K562 (cell line): ENCODE measurements around the gene CENPP. TPM values are rescaled to one million over a fixed set of nuclear protein-coding genes. Genes with fewer than 3 reads are reported as not detected.

ENCODE experiments used
- ARID2 ChIP-seq: fragments of 450-650 bp; IDR thresholded peaks from 2 replicates; pipeline ENCODE4 v1.6.1; 2017; ENCODE audit warnings: antibody characterized with exemption, mild to moderate bottlenecking
- BHLHE40 ChIP-seq: IDR thresholded peaks from 2 replicates; pipeline ENCODE4 v1.6.1; 2011; ENCODE audit warnings: low read length, improper control_type of control experiment
- CAMTA2 ChIP-seq: fragments of 250-450 bp; sonication (Bioruptor Pico); conservative IDR thresholded peaks from 2 replicates; pipeline ENCODE4 v1.5.1; 2022
- CBFA2T2 ChIP-seq: fragments of 450-650 bp; conservative IDR thresholded peaks from 2 replicates; pipeline ENCODE4 v1.6.1; 2017; ENCODE audit warnings: mild to moderate bottlenecking
- ELF2 ChIP-seq: fragments of 250-450 bp; sonication (Bioruptor Pico); IDR thresholded peaks from 2 replicates; pipeline ENCODE4 v1.5.0; 2021; ENCODE audit warnings: mild to moderate bottlenecking
- GATA2 ChIP-seq: sonication (generic); formaldehyde crosslinking; IDR thresholded peaks from 2 replicates; pipeline ENCODE4 v1.4.0; 2020; ENCODE audit warnings: mild to moderate bottlenecking, missing genetic modification reagents
- GTF2E2 ChIP-seq: fragments of 200-800 bp; sonication (Bioruptor generic); IDR thresholded peaks from 2 replicates; pipeline ENCODE4 v1.6.1; 2016; ENCODE audit warnings: missing genetic modification characterization, missing compliant biosample characterization
- HBP1 ChIP-seq: fragments of 450-650 bp; formaldehyde crosslinking; IDR thresholded peaks from 2 replicates; pipeline ENCODE4 v1.4.0; 2022; ENCODE audit warnings: missing genetic modification characterization
- HCFC1 ChIP-seq: IDR thresholded peaks from 2 replicates; pipeline ENCODE4 v1.6.1; 2012; ENCODE audit warnings: low read depth, low read length, improper control_type of control experiment
- HNRNPLL ChIP-seq: fragments of 200-400 bp; formaldehyde crosslinking; IDR thresholded peaks from 2 replicates; pipeline ENCODE4 v1.6.1; 2017; ENCODE audit warnings: low read length, low read depth, mild to moderate bottlenecking; ENCODE audit not compliant: poor library complexity, severe bottlenecking
- JUND ChIP-seq, 2 experiments: IDR thresholded peaks; 2 replicates in 1 of 2; 3 replicates in 1 of 2; pipeline ENCODE4 v1.6.1; 2011; ENCODE audit warnings: borderline replicate concordance in 2 of 2, low read depth in 2 of 2, low read length in 2 of 2, improper control_type of control experiment in 1 of 2, missing biosample characterization in 1 of 2, missing genetic modification characterization in 1 of 2, missing genetic modification reagents in 1 of 2
- L3MBTL2 ChIP-seq: fragments of 450-650 bp; IDR thresholded peaks from 2 replicates; pipeline ENCODE4 v1.6.1; 2016; ENCODE audit warnings: mild to moderate bottlenecking, moderate library complexity
- MYBL2 ChIP-seq, 2 experiments: fragments of 450-650 bp in 1 of 2; sonication (generic) in 1 of 2; formaldehyde crosslinking in 1 of 2; IDR thresholded peaks; 2 replicates each; pipeline versions ENCODE4 v1.6.1 to v1.8.1; 2017 to 2022; ENCODE audit warnings: borderline replicate concordance in 1 of 2, inconsistent platforms in 1 of 2, low read depth in 1 of 2, mild to moderate bottlenecking in 1 of 2, missing genetic modification reagents in 1 of 2, moderate library complexity in 1 of 2
- NFYB ChIP-seq: IDR thresholded peaks from 2 replicates; pipeline ENCODE4 v1.6.1; 2011; ENCODE audit warnings: mild to moderate bottlenecking, moderate library complexity; ENCODE audit not compliant: insufficient read length; ENCODE audit errors: extremely low read depth
- PPARD ChIP-seq: fragments of 250-450 bp; sonication (Bioruptor Pico); IDR thresholded peaks from 2 replicates; pipeline ENCODE4 v1.8.0; 2022; ENCODE audit warnings: inconsistent platforms, mild to moderate bottlenecking, moderate library complexity
- PURB ChIP-seq: sonication (generic); formaldehyde crosslinking; IDR thresholded peaks from 2 replicates; pipeline ENCODE4 v1.9.0; 2021; ENCODE audit warnings: low read depth, mild to moderate bottlenecking, missing genetic modification reagents
- SMARCE1 ChIP-seq: fragments of 450-650 bp; IDR thresholded peaks from 2 replicates; pipeline ENCODE4 v1.7.1; 2016; ENCODE audit warnings: mild to moderate bottlenecking
- TAF7 ChIP-seq: fragments of 450-650 bp; IDR thresholded peaks from 2 replicates; pipeline ENCODE4 v1.6.1; 2016; ENCODE audit warnings: missing genetic modification characterization, missing compliant biosample characterization
- TCF7 ChIP-seq: sonication (generic); IDR thresholded peaks from 2 replicates; pipeline ENCODE4 v1.6.1; 2016; ENCODE audit warnings: antibody characterized with exemption, borderline replicate concordance
- YBX1 ChIP-seq: fragments of 450-650 bp; IDR thresholded peaks from 2 replicates; pipeline ENCODE4 v1.7.1; 2016; ENCODE audit warnings: mild to moderate bottlenecking
- ZBTB5 ChIP-seq: fragments of 450-650 bp; IDR thresholded peaks from 2 replicates; pipeline ENCODE4 v1.6.1; 2017; ENCODE audit warnings: antibody characterized with exemption
- ZNF165 ChIP-seq: fragments of 250-450 bp; sonication (Bioruptor Pico); IDR thresholded peaks from 2 replicates; pipeline ENCODE4 v1.4.0; 2020; ENCODE audit warnings: borderline replicate concordance
- polyA plus RNA-seq, 8 experiments: library from polyadenylated mRNA; depleted of rRNA in 4 of 8; stranded (reverse) in 5 of 8; unstranded in 3 of 8; fragments of >200 nt; fragmentation: Nextera tagmentation in 2 of 8; fragmentation: Illumina TruSeq in 1 of 8; extraction: Ambion mirVana in 2 of 8; extraction: Trizol in 1 of 8; gene quantifications; 2 replicates each; pipeline versions ENCODE4 v1.2.1 to v1.2.3, GENCODE V29; 2011 to 2014; ENCODE audit warnings: inconsistent platforms in 1 of 8, missing spikeins in 1 of 8
- total RNA-seq, 7 experiments: library from RNA; depleted of rRNA in 6 of 7; stranded (reverse); fragments of >200 nt in 6 of 7; fragmentation: Illumina TruSeq in 2 of 7; extraction: Trizol in 2 of 7; gene quantifications; 2 replicates each; pipeline versions ENCODE4 v1.2.1 to v1.2.3, GENCODE V29; 2011 to 2021; ENCODE audit warnings: low replicate concordance in 1 of 7
- TF ChIP-seq, protein P1 (sequence below): fragments of 250-450 bp; sonication (Bioruptor Pico); IDR thresholded peaks from 2 replicates; pipeline ENCODE4 v1.5.0; 2020; ENCODE audit warnings: mild to moderate bottlenecking, borderline replicate concordance

Gene CENPP
- total and polyA plus RNA-seq, 9 of the 15 experiments (the other 6 are each of a cell fraction or from before 2014, with no cell fraction given): 8.0 to 28.5 (median 17.9) TPM

- TF ChIP-seq ZBTB5: no peak
- 0 out of 2 replicates have a peak, but pooled peaks have one; percentile 3 for TF ChIP-seq CBFA2T2
- peak; percentile 78 for TF ChIP-seq BHLHE40
- TF ChIP-seq HCFC1: peak; percentile 78
- TF ChIP-seq TAF7 (tag): peak; percentile 70
- TF ChIP-seq ELF2 (CRISPR knock-in tag): peak; percentile 72; the same call in 1 of the 2 replicates
- TF ChIP-seq SMARCE1: no peak
- TF ChIP-seq HBP1 (CRISPR knock-in tag): 0 out of 2 replicates have a peak, but pooled peaks have one; percentile 5
- peak; percentile 87 for TF ChIP-seq NFYB
- peak; percentile 94 for TF ChIP-seq JUND (IDR thresholded peaks at IDR 0.05; ENCODE audit: borderline replicate concordance, low read depth, low read length)
- peak; percentile 82; the same call in 1 of the 3 replicates for TF ChIP-seq JUND (tag; IDR thresholded peaks at IDR 0.05; ENCODE audit: borderline replicate concordance, low read depth, low read length)
- no peak for TF ChIP-seq PPARD (CRISPR knock-in tag)
- TF ChIP-seq GATA2 (CRISPR knock-in tag): no peak
- TF ChIP-seq TCF7: no peak
- TF ChIP-seq ARID2: peak; percentile 38; the same call in 1 of the 2 replicates
- peak; percentile 82 for TF ChIP-seq HNRNPLL
- peak; percentile 95 for TF ChIP-seq L3MBTL2
- TF ChIP-seq YBX1: no peak
- no peak for TF ChIP-seq ZNF165 (CRISPR knock-in tag)
- TF ChIP-seq, protein P1, sequence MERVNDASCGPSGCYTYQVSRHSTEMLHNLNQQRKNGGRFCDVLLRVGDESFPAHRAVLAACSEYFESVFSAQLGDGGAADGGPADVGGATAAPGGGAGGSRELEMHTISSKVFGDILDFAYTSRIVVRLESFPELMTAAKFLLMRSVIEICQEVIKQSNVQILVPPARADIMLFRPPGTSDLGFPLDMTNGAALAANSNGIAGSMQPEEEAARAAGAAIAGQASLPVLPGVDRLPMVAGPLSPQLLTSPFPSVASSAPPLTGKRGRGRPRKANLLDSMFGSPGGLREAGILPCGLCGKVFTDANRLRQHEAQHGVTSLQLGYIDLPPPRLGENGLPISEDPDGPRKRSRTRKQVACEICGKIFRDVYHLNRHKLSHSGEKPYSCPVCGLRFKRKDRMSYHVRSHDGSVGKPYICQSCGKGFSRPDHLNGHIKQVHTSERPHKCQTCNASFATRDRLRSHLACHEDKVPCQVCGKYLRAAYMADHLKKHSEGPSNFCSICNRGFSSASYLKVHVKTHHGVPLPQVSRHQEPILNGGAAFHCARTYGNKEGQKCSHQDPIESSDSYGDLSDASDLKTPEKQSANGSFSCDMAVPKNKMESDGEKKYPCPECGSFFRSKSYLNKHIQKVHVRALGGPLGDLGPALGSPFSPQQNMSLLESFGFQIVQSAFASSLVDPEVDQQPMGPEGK: no peak
- peak; percentile 60; the same call in 1 of the 2 replicates for TF ChIP-seq MYBL2 (IDR thresholded peaks at IDR 0.05; ENCODE audit: low read depth)
- no peak for TF ChIP-seq MYBL2 (CRISPR knock-in tag; IDR thresholded peaks at IDR 0.05; ENCODE audit: borderline replicate concordance)
- TF ChIP-seq CAMTA2: 0 out of 2 replicates have a peak, but pooled peaks have one; percentile 57
- TF ChIP-seq GTF2E2 (tag): peak; percentile 76; the same call in 1 of the 2 replicates
- TF ChIP-seq PURB (CRISPR knock-in tag): no peak
These were observed 32.1 kb upstream of the CENPP start, which contains the start of gene IARS1 (continued) for GRCh38 chr9:92293452-92294296.
